GM12891 (cell line): ENCODE results near the gene VWA1.
"Not testable (repeated sequence)": the region's sequence is repeated elsewhere in the genome, so short reads cannot be mapped to it uniquely, and the experiment has no call there.

Source experiments
- DNase-seq: peaks from one replicate; pipeline ENCODE4 v3.0.0; 2011; ENCODE audit warnings: low spot score; ENCODE audit not compliant: insufficient read length
- FAIRE-seq: peaks from 2 replicates; lab custom pipeline; 2011; peaks lifted over from hg19 to GRCh38; lab: Jason Lieb, UNC
- PAX5 ChIP-seq: IDR thresholded peaks from 2 replicates; pipeline ENCODE4 v1.6.1; 2011; ENCODE audit warnings: low read length, moderate library complexity, mild to moderate bottlenecking; ENCODE audit not compliant: insufficient read depth, severe bottlenecking
- POLR2A ChIP-seq: IDR thresholded peaks from 2 replicates; pipeline ENCODE4 v1.6.1; 2011; ENCODE audit warnings: low read depth, low read length, control low read depth
- POLR2AphosphoS5 ChIP-seq: IDR thresholded peaks from 2 replicates; pipeline ENCODE4 v1.6.1; 2011; ENCODE audit warnings: low read depth, low read length, control low read depth
- POU2F2 ChIP-seq: IDR thresholded peaks from 2 replicates; pipeline ENCODE4 v1.6.1; 2011; ENCODE audit warnings: low read depth, mild to moderate bottlenecking, control low read depth, low read length, moderate library complexity
- SPI1 ChIP-seq: IDR thresholded peaks from 2 replicates; pipeline ENCODE4 v1.6.1; 2011; ENCODE audit warnings: low read depth, low read length, control low read depth
- TAF1 ChIP-seq: IDR thresholded peaks from 2 replicates; pipeline ENCODE4 v1.6.1; 2011; ENCODE audit warnings: low read depth, low read length, control low read depth

VWA1 gene

DNA sequence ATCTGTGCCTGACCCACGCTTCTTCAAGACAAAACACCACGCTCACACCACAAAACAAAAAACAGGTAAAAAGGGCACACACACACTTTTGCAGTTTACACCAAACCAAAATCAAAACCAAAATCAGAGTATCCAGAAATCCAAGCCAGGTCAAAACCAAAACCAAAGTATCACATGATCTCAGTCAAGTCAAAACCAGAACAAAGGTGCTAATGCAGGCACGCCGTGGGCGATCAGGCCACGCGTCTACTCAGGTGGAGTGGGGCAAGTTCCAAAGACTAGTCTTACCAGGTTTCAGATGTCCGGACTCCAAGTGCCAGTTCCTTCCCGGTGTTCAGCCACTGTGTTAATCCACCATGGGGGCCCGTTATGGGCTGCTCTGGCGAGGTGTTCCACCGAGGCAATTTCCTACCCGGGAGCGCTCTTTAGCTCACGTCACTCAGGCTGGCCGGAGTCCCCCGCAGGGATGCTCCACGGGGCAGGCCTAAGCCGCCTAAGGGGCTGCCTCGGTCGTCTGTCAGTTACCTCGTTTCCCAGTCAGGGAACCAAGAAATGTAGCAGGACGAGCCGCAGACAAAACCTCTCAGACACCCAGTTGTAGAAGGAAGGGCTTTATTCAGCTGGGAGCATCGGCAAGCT lies 17.5 kb upstream of the VWA1 start:
- peak; percentile 66; the same call in 1 of the 2 replicates for TF ChIP-seq POU2F2
- FAIRE-seq, result peak; percentile 84
- DNase-seq, result not testable (repeated sequence)

DNA sequence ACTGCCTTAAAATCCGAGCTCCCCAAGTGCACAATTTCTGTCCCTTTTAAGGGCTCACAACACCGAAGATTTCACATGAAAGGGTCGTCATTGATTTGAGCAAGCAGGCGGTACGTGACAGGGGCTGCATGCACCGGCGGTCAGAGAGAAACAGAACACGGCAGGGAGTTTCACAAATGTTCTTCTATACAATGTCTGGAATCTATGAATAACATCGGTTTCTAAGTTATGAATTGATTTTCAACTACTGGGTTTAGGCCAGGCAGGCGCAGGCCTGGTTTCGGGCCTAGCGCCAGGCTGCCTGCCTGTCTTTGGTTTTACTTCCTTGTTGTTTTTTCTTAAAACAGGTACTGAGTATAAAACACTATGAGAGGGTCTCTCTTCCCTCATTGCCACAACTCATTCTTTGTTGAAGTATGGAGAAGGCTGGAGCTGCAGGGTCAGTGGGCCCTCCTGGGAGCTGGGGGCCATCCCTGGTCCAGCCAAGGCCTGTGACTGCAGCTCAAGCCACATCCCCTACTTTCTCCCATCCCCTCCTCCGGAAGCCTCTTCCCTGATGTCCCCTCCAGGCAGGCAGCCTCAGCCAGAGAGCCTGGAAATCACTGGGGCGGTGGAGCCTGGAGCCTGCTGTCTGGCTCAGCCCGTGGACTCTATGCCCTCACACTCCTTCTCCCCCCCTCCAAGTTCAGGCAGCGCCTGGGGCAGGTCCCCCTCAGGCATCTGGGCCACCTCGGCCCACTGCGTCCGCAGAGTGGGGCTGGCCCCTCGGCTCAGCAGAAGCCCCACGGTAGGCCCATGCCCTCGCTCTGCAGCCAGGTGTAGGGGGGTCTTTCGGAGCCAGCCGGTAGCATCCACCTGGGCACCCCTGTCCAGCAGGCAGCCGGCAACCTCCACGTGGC lies 16.8 kb upstream of the VWA1 start:
- FAIRE-seq (peak; percentile 69), DNase-seq (peak; percentile 43)
- TF ChIP-seq PAX5, result no peak
- no peak for TF ChIP-seq POLR2A
- TF ChIP-seq POU2F2, result no peak
- no peak for TF ChIP-seq SPI1
- TF ChIP-seq TAF1, result no peak
- no peak for TF ChIP-seq POLR2AphosphoS5

DNA sequence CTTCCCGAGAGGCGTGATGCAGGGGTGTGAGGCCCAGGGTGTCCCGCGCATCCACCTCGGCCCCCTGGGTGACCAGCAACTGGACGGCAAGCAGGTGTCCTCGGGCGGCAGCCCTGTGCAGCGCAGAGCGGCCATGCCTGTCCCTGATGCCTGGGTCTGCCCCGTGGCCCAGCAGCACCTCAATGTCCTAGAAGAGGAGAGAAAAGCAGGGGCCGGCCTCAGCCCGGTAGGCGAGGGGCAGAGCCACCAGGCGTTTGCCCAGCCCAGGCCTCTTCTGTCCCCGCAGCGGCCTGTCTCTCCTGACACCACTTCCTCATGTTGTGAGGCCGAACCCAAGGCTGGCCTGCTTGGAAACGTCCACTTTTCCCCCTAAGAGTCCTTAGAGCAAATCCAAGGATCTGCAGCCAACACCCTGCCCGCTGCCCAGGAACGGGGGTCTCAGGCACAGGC lies 16.1 kb upstream of the VWA1 start:
- FAIRE-seq (no peak), DNase-seq (no peak)
- TF ChIP-seq POLR2AphosphoS5 (no peak), TAF1 (no peak), PAX5 (no peak), SPI1 (no peak), POLR2A (no peak), POU2F2 (no peak)

DNA sequence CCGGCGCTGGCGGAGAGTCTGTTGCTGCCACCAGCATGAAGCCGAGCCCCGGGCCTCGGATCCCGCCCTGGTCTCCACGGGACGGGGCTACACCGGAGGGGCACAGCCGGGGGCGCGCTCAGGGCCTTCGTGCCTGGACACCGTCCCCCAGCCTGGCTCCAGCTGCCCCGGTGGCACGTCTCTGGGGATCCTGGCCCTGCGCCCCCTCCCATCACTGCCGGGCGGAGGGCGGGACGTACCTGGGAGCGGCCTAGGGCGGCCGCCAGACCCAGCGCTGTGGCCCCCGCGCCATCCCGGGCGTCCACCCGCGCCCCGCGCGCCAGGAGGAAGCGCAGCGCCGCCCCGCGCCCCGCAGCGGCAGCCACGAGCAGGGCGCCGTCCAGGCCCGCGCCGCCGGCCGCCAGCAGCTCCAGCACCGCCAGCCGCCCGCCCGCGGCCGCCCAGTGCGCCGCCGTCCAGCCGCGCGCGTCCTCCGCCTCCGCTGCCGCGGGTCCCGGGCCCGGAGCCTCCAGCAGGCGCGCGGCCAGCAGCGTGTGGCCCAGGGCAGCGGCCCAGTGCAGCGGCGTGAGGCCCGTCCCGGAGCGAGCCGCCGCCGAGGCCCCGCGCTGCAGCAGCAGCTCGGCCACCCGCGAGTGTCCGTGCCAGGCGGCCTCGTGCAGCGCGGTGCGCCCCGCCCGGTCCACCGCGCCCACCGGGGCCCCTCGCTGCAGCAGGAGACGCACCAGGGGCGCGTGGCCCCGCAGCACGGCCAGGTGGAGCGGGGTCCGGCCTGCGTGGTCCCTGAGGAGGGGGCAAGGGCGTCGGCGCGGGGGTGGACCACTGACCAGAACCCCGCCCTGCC lies 15.5 kb upstream of the VWA1 start:
- TF ChIP-seq POLR2A (no peak), TAF1 (no peak), SPI1 (no peak), POU2F2 (no peak), POLR2AphosphoS5 (no peak), PAX5 (no peak)
- DNase-seq (peak; percentile 34), FAIRE-seq (no peak)

DNA sequence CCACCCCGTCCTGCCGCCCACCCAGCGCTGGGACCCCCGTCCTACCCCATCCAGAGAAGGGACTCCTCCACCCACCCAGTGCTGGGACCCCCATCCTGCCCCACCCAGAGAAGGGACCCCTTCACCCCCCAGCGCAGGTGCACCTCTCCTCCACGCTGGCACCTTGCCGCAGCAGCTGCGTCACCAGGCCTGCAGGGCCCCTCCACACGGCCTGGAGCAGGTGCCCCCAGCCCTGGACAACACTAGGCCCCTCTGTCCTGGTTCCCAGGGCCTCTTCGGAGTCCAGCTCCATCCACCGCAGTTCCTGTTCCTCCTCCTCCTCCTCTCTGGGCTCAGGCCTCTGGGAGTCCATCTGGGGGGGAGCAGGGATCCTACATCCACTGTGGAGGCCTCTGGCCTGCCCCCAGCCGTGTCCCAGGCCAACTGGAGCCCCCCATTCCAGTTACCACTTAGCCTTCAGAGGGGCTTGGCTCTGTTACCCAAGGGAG lies 14.8 kb upstream of the VWA1 start:
- FAIRE-seq (no peak), DNase-seq (no peak)
- TF ChIP-seq SPI1 (no peak), PAX5 (no peak), POU2F2 (no peak), TAF1 (no peak), POLR2A (no peak), POLR2AphosphoS5 (no peak)

DNA sequence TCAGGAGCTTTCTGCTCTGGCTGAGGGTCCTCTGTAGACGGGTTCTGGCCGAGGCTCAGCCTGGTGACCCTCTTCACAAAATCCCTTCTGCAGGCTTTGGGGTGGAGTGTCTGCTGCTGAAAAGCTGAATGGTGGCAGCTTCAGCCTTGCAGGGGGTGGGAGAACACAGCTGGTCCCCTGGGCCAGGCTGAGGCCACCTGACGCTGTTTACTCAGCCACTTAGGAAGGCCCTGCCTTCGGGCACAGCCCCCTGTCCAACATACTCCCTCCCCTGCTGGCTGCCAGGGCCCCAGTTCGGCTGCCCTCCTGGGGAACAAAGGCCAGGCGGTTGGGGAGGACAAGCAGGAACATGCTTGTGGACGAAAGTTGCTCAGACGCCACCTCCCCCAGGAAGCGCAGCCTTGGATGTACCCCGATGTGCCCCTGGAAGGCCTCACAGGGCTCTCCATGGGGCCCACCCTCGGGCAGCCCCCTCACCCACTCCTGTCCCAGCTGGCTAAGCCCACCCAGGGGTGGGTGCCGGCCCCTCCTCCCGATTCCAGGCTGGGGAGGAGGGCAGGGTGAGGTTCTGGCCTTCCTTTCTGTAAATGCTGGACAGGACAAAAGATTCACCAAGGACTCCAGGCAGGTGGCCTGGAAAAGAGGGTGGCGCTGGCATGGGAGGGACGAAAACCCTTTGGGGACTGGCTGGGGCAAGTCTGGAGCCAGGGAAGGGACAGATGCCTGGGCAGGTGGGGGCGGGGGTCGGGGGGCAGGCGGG lies 14.2 kb upstream of the VWA1 start, which contains the start of gene ANKRD65:
TSS of gene ANKRD65 (minus strand) at position 130 of the 760 bp plus-strand sequence. CDS start 271 bp downstream, outside the sequence.
- TF ChIP-seq POLR2AphosphoS5, result no peak
- no peak for TF ChIP-seq SPI1
- no peak for TF ChIP-seq PAX5
- TF ChIP-seq POLR2A, result no peak
- TF ChIP-seq POU2F2, result no peak
- TF ChIP-seq TAF1, result no peak
- DNase-seq (no peak), FAIRE-seq (no peak)

DNA sequence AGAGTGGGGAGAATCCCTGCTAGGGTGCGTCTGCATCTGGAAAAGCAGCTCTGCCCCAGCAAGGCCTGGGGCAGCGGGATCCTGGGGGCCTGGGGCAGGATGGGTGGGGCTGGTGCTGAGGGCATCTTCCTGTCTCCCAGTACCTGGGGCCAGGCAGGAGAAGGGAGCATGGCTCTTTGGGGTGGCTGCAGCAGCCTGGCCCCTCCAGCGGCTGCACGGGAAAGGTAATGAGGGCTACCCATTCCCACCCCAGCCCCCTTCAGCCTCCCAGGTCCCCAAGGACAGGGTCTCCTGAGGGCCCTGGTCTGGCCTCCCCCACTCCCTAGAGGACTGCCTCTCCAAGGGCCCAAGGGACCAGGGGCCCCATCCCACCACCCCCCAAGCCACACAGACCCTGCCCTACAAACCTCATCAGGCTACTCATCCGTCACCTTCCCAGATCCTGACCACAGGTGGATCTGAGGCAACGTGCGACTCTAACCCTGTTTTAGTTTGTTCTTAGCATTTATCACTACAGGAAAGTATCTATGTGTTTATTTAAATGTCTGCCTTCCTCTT lies 13.5 kb upstream of the VWA1 start:
- no peak for DNase-seq
- no peak for FAIRE-seq
- no peak for TF ChIP-seq TAF1
- no peak for TF ChIP-seq POLR2AphosphoS5

DNA sequence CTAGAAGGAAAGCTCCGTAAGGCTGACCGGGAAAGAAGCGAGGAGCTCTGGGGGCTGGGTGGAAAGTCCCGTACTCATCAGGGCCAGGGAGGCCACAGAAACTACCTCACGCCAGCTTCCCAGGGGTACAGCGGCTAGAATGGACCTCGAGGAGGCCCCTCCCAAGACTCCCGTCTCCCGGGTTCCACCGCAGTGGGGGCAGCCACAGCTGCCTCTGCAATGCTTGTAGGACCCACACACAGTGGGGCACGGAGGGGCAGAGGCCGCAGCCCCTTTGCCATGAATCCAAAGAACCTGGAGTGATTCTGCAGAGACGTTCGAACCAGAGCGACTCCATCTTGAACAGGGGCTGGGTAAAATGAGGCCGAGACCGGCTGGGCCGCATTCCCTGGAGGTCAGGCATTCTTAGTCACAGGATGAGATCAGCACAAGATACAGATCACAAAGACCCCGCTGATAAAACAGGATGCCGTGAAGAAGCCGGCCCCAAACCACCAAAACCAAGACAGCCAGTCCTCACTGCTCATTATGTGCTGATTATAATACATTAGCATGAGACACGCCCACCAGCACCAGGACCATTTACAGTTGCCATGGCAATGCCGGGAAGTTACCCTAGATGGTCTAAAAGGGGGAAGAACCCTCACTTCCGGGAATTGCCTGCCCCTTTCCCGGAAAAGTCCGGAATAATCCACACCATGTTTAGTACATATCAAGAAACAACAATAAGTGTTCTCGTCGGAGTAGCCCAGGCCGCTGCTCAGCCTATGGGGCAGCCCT lies 12.8 kb upstream of the VWA1 start:
- FAIRE-seq (peak; percentile 60), DNase-seq (no peak)
- TF ChIP-seq SPI1, result no peak
- no peak for TF ChIP-seq POLR2AphosphoS5
- TF ChIP-seq POLR2A, result no peak
- TF ChIP-seq POU2F2, result no peak
- no peak for TF ChIP-seq TAF1
- TF ChIP-seq PAX5, result no peak
